ENCODE measurements around the gene IARS1. TPM values are rescaled to one million over a fixed set of nuclear protein-coding genes. Genes with fewer than 3 reads are reported as not detected.
A peak's percentile ranks its signal among the peaks of the same experiment; 100 is the strongest.

Gene IARS1
- total RNA-seq, 3 donors from 2014 or later: 46.0 to 57.9 (median 57.8) TPM

- no peaks in the 10 kb centered on the region for H3K36me3 ChIP-seq (ENCODE audit: low read depth)
- no peak for DNase-seq
- no peak for ATAC-seq
- TF ChIP-seq CTCF (IDR thresholded peaks at IDR 0.05): no peak
- H3K4me3 ChIP-seq: no peak overlapping the region
- intact Hi-C loops (cut with DNase I, micrococcal nuclease): no loop called here
- peaks cover 11% of the 10 kb centered on the region for H3K4me1 ChIP-seq (ENCODE audit: low read depth)
- H3K9me3 ChIP-seq: no peaks in the 10 kb centered on the region
Measured at GRCh38 chr9:92295240-92295790, 1.8 kb upstream of the IARS1 start.

GRCh38 chr9:92294297-92294676 is 790 bp upstream of the IARS1 start:
- intact Hi-C loops (cut with DNase I, micrococcal nuclease): no loop called here
- H3K4me1 ChIP-seq (ENCODE audit: low read depth): peaks cover 11% of the 10 kb centered on the region
- DNase-seq (peak in 1 of 3 donors; percentile 16), ATAC-seq (peak; percentile 5)
- no peak for TF ChIP-seq CTCF (IDR thresholded peaks at IDR 0.05)
- H3K36me3 ChIP-seq (ENCODE audit: low read depth): no peaks in the 10 kb centered on the region
- no peaks in the 10 kb centered on the region for H3K9me3 ChIP-seq
- peak overlapping the region; percentile 52 for H3K4me3 ChIP-seq

GRCh38 chr9:92293075-92293354 is 482 bp downstream of the IARS1 start:
- no peaks in the 10 kb centered on the region for H3K9me3 ChIP-seq
- ATAC-seq (no peak), DNase-seq (no peak)
- no peaks in the 10 kb centered on the region for H3K36me3 ChIP-seq (ENCODE audit: low read depth)
- peaks cover 11% of the 10 kb centered on the region for H3K4me1 ChIP-seq (ENCODE audit: low read depth)
- no peak for TF ChIP-seq CTCF (IDR thresholded peaks at IDR 0.05)
- intact Hi-C loops (cut with DNase I, micrococcal nuclease): no loop called here
- peak overlapping the region; percentile 52 for H3K4me3 ChIP-seq

- DNase-seq: no peak
- intact Hi-C loops (cut with DNase I, micrococcal nuclease): no loop called here
- no peak for TF ChIP-seq CTCF (IDR thresholded peaks at IDR 0.05)
- Histone ChIP-seq H3K4me1 (ENCODE audit: low read depth) (peaks cover 11% of the 10 kb centered on the region), H3K9me3 (no peaks in the 10 kb centered on the region), H3K36me3 (ENCODE audit: low read depth) (no peaks in the 10 kb centered on the region), H3K4me3 (no peak overlapping the region)
- ATAC-seq: no peak
Measured at GRCh38 chr9:92292338-92293074, 991 bp downstream of the IARS1 start.

GRCh38 chr9:92291577-92291976 is 1.9 kb downstream of the IARS1 start:
- Histone ChIP-seq H3K36me3 (ENCODE audit: low read depth) (no peaks in the 10 kb centered on the region), H3K9me3 (no peaks in the 10 kb centered on the region), H3K4me3 (no peak overlapping the region), H3K4me1 (ENCODE audit: low read depth) (peaks cover 11% of the 10 kb centered on the region)
- DNase-seq (no peak), ATAC-seq (no peak)
- no peak for TF ChIP-seq CTCF (IDR thresholded peaks at IDR 0.05)
- intact Hi-C loops (cut with DNase I, micrococcal nuclease): no loop called here
